Hippocampal formation (tissue), 2 donors: ENCODE results near the gene RBPJ.
"Not testable (repeated sequence)": the region's sequence is repeated elsewhere in the genome, so short reads cannot be mapped to it uniquely, and the experiment has no call there.

Experiments used
- DNase-seq, 2 donors: peaks; one replicate each; lab custom pipeline; 2025; lab: John Stamatoyannopoulos, UW

RBPJ gene

DNA sequence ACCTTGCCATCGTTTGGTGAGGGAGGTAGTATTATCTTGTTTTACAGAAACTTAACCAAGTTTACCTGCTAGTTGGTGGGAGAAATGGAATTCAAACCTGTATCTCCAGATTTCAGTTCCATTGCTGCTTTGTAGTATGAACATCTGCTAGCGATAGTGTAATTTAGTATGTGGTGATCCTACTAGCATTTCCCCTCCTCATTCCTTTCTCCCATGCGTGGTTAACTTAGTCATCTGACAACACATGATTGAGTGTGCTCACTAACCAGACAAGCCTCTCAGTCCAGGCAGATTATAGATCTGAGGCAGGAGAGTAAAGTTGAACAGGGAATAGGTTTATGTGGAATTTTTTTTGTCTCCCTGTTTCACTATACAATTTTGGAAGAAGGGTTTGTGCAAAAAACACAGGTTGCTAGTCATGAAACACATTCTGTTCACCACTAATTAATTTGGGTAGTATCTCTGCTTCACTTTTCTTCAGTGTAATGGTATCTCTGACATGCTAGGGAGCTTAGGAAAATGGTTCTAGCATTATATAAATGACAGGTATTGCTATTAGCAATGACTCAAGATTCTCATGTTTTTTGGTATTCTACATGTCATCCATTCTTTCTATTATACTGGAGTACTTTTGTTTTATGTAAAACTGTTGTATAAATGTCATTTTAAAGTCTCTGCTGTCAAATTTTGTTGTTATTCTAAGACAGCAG, 21.7 kb downstream of the RBPJ start:
- no peak for DNase-seq

DNA sequence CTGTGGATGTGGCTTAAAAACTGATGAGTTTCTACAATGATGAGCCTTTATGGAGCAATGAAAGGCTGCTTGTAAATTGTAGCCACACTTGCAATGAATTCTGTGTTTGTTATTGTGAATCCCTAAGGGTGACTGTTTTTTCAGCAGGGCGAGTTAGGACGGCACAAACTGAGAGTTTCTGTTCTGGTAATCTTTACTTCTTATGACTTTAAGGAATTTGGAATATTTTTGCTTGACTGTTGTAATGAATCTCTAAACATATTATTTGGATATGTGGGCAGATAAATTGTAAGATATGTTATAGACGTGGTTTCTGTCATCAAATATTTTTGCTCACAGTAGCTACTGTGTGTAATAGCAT, 22.2 kb downstream of the RBPJ start:
- peak in 1 of 2 donors; percentile 92 for DNase-seq

DNA sequence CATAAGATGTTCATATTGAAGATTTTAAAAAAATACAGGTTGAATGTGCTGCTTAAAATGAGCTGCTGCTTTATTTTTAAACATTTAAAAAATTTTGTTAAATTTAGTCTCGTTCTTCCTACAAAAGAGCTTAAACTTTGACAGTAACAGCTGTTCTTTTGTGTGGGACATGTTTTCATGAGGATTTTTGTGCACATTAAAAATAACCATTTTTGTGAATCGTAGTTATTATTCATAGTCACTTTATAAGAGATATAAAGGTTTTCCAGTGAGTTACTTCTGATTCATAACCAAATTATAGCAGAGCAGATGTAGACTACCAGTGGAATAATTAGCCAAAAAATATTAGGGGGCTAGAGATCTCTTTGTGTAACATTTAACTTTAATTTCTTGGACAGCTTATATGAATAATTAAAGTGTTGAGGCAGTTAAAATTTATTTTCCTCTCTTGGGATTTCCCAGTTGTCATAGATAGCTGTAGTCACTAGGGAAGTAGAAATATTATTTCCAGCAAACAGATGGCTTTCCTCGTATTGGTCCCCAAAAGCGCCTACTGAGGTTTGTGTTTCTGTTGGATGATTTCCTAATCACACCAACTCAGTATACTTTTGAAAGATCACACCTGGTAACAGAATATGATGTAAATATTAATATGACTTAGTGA, 24.2 kb downstream of the RBPJ start:
- no peak for DNase-seq

DNA sequence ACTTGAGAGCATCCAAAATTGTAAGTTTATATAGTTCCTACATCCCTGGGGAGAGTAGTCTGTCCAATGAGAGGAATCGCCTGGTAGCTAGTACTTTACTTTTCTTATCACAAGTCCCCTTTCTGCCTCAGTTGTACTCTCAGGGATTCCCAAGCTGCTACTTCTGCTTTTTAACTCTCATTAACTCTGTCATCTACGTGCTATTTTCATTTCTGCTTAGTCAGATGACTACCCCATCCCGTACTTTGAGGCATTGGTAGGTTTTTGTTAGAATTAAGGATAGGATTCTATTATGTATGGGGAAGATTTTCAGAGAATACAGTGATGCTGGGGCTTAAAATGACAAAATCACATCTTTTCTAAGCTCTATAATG, 24.7 kb downstream of the RBPJ start:
- DNase-seq = no peak

DNA sequence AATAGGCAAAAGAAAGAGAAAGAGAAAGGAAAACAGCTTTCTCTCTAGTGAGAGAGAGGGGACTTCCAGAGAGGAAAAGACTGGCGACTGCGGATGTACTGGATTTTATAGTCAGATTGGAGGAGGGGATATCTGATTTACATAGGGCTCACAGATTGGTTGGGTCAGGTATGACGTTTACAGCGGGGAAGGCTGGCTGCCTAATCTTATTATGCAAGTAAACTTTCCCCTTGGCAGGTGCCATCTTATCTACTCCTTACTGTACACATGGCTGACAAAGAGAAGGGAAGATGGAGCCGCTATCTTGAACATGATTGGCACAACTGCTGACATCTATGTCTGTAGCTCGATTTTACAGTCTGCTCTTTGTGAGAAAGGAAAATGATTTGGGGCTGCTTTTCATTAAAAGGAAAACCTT, 25.4 kb downstream of the RBPJ start:
- DNase-seq = no peak

DNA sequence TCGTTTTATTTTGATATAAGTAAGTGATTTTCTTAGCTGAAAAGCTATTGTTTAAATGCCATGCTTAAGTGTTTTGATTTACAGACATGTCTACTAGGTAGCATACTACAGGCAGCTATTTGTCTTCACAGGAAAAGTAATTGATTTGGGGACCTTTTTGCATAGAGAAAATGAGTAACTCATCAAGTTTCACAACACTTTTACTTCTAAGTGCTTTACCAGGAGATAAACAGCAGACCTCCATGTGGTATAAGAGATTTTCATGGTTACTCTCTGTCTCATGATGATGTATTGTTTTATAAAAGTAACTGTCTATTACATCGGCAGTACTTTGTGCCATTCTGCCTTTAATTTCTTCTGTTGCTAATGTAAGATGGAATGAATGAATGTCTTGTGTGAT, 28.7 kb downstream of the RBPJ start:
- no peak for DNase-seq

- DNase-seq = no peak
Measured at GRCh38 chr4:26351685-26352084, 30.9 kb downstream of the RBPJ start.

GRCh38 chr4:26354491-26354890, 33.7 kb downstream of the RBPJ start:
- DNase-seq = no peak

DNA sequence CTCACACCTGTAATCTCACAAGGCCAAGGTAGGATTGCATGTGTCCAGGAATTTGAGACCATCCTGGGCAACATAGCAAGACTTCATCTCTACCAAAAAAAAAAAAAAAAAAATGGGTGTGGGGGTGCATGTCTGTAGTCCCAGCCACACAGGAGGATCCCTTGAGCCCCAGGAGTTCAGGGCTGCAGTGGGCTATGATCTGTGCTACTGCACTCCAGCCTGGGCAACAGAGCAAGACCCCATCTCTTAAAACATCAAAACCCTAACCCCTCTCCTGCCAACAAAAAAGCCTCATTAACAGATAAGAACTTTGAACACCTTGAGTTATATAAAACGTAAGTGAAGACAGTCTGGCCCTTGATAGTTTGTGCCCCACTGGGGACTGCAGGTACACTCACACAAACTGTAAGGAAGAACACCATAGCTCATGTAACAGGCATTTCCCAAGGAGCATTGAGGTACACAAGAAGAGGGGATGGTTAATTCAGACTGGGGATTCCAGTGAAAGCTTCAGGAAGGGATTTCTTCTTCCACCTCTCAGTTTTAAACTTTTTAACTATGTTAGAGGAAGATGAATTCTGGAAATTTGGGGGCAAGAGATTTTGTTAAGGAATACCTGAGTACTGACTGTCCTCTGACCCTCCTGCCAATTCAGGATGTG, 34.7 kb downstream of the RBPJ start:
- DNase-seq = no peak

DNA sequence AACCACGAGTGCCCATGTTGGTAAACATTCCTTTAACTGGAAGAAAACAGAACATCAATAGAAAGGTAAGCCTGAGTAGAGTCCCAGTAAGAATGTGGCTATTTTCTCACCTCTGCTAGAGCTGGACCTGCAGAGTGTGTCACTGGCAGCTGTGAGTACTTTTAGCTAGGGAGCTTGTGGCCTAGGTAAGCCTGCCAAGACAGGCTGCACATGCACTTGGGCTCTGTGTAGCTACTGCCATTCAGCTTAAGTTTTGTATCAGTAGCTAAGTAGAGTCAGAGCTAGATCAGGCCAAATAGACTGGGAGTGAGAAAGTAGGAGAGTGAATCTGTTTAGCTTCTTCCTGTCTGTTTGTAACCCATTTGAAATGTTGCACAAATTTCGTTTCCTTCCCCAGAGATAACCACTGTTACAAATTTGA, 35.3 kb downstream of the RBPJ start:
- DNase-seq = no peak

DNA sequence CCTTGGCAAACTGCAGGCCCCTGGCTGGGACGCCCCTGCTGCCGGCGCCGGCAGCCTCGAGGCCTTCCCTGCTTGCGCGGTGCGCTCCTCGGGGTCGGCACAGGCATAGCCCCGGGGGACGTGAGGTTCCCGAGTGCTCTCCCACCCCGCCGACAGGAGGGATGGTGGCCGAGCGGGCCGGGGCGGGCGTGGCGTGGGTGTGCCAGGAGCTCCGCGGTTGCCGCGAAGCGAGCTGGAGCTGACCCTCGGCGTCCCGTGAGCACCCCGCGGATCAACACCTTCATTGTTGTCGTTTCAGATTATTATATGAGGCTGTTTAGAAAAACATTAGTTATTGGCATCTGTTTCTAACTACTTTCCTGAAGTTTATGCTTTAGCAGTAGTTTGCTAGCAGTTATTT, 38.7 kb downstream of the RBPJ start:
- not testable (repeated sequence) for DNase-seq

DNA sequence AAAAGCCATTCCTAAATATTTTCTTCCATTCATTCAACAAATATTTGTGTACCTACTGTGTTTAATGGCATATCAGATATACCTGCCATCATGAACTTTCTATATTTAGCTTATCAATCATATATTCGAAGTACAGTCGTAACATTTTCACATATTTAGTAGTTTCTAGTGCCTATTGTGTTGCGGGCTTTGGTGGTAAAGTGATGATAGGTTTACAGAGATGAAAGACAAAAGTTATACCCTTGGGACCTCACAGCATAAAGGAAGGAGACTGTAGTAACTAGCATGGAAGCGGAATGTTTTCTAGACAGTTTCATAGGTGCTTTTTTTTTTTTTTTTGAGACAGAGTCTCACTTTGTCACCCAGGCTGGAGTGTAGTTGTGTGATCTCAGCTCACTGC, 39.5 kb downstream of the RBPJ start:
- DNase-seq = no peak

GRCh38 chr4:26360864-26361263, 40.0 kb downstream of the RBPJ start:
- no peak for DNase-seq

DNA sequence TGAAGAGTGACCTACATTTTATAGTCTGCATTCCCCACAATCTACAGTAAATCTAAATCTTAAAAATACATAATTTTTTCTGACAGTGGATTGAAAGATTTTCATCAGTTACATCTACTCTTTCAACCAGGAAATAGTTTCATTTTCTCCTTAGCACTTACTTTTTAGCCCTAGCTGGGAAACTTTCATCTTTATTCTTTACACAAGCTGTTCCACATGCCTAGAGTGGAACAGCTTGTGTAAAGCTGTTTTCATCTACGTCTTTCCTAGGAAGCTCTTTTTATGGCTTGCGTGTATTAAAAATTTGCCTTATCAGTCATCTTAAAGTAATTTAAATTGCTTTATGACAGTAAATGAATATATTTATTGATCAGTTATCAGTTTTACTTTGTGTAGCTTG, 40.5 kb downstream of the RBPJ start:
- no peak for DNase-seq

- DNase-seq = no peak
Measured at GRCh38 chr4:26362745-26363439, 42.1 kb downstream of the RBPJ start.

- no peak for DNase-seq
Measured at GRCh38 chr4:26365537-26366150, 44.8 kb downstream of the RBPJ start.

DNA sequence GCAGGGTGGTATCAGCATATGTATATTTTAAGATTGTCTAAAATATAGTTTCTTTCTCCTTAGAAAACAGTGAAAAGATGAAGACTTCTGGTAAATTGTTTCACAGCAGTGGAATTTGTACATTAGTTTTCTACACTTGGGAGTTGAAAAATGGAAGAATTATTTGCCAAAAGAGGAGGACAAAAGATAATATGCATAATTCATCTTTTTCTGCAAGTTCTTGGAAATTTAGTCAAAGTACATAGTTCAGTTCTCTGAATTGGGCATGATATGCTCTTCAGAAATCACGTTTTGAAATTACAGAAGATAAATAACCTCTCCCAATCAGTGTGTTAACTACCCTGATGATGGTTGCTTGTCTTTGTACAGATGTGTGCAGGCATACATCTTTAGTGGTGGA, 47.0 kb downstream of the RBPJ start:
- DNase-seq = no peak

DNA sequence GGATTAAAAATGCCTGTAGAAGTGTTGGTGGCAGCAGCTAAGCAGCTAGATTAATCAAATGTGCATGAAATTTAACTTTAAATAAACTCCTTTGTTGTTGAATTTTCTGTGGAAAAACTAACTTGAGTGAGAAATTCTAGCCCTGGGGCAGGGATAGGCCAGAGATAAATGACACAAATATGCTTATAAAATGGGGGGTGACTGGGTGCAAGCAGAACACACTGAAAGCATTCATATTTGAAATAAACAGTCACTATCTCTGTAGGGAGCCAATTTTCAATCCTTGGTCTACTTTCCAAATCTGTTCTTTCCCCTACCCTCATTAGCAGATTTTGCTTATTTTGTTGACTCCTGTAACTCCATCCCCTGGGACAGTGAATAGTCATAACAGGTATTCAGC, 47.9 kb downstream of the RBPJ start:
- no peak for DNase-seq

GRCh38 chr4:26369132-26369531, 48.3 kb downstream of the RBPJ start:
- DNase-seq = no peak

GRCh38 chr4:26369581-26369980, 48.8 kb downstream of the RBPJ start:
- DNase-seq = peak in 1 of 2 donors; percentile 30

GRCh38 chr4:26372076-26372475, 51.3 kb downstream of the RBPJ start:
- DNase-seq = no peak

DNA sequence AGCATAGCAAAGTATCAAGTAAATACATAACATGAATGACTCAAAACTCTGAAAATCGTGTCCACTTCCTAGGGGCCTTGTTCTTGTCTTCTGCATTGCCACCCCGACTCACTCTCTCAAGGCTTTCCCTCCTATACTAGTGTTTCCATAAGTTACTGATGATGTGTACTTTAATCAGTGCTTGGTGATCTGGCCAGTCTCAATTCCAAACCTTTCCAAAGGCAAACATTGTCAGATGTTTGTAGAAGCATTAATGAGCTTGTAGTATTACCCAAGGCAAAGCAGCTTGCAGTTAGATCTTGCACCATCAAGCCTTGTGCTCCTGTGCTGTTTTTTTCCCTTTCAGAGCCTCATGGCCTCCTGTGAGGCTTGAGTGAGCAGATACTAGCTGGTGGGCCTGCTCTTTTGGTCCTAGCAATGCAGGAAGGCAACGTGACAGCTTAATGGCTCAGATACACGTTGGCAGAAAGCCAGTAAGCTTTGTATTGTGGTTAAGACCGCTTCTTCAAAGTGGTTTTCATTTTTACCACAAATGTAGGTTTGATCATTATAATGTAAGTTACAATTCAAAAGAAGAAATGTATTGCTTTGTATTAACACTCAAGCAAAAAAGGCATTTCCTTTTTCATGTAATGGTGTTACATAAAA, 51.8 kb downstream of the RBPJ start:
- no peak for DNase-seq
